GM19035 (cell line): ENCODE measurements around the gene TBC1D14.
"Not testable (repeated sequence)": the region's sequence is repeated elsewhere in the genome, so short reads cannot be mapped to it uniquely, and the experiment has no call there.

Experiments used
- ATAC-seq: cut with Tn5 transposase; IDR thresholded peaks from one replicate; pipeline ENCODE4 v1.9.1; 2021; ENCODE audit not compliant: unreplicated experiment

TBC1D14 gene

GRCh38 chr4:6889736-6890324 is 19.8 kb upstream of the TBC1D14 start:
- ATAC-seq, result no peak

DNA sequence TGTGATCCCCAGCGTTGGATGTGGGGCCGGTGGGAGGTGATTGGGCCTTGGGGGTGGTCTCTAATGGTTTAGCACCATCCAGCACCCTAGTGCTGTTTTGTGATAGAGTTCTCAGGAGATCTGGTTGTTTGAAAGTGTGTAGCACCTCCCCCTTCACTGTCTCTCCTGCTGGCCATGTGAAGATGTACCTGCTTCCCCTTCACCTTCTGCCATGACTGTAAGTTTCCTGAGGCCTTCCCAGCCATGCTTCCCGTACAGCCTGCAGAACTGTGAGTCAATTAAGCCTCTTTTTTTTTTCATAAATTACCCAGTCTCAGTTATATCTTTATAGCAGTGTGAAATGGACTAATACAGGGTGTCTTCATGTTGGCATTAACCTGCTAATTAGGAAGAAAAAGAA is 19.3 kb upstream of the TBC1D14 start:
- no peak for ATAC-seq

- not testable (repeated sequence) for ATAC-seq
These were observed 18.7 kb upstream of the TBC1D14 start for GRCh38 chr4:6890971-6891370.

GRCh38 chr4:6891436-6892170 is 18.0 kb upstream of the TBC1D14 start:
- no peak for ATAC-seq

- ATAC-seq, result no peak
These were observed 17.3 kb upstream of the TBC1D14 start for GRCh38 chr4:6892190-6892908.

- ATAC-seq, result no peak
These were observed 16.8 kb upstream of the TBC1D14 start for GRCh38 chr4:6892909-6893202.

- ATAC-seq, result no peak
These were observed 16.1 kb upstream of the TBC1D14 start for GRCh38 chr4:6893449-6894085.

DNA sequence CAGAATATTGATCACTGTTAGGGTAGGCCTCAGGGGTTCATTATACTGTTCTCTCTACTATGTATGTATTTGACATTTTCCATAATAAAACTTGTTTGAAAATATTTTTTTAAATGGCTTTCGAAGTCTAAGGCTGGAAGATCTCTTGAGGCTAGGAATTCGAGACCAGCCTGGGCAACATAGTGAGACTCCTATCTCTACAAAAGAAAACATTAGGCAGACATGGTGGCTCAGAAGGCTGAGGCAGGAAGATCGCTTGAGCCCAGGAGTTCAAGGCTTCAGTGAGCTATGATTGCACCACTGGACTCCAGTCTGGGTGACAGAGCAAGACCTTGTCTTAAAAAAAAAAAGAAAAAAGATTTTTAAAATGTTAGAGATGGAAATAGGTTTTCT is 15.5 kb upstream of the TBC1D14 start:
- ATAC-seq, result no peak

GRCh38 chr4:6894528-6895498 is 14.8 kb upstream of the TBC1D14 start:
- ATAC-seq, result no peak

- no peak for ATAC-seq
These were observed 13.6 kb upstream of the TBC1D14 start for GRCh38 chr4:6896035-6896434.

DNA sequence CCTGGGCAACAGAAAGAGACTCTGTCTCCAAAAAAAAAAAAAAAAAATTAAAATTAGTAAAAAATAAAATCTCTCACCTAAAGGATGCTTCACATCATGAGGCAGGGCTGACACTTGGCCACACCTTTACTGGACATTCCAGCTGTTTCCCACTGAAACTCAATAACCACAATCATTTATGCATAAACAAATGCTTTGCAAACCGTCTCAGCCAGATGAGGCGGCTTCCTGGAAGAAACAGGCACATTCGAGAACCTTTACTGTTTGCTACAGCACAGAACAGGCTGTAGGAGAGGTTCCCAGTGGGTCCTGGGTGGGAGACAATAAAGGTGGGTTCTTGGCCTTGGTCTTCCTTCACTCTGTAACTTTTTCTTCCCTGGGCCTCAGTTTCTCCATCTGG is 10.9 kb upstream of the TBC1D14 start:
- no peak for ATAC-seq

DNA sequence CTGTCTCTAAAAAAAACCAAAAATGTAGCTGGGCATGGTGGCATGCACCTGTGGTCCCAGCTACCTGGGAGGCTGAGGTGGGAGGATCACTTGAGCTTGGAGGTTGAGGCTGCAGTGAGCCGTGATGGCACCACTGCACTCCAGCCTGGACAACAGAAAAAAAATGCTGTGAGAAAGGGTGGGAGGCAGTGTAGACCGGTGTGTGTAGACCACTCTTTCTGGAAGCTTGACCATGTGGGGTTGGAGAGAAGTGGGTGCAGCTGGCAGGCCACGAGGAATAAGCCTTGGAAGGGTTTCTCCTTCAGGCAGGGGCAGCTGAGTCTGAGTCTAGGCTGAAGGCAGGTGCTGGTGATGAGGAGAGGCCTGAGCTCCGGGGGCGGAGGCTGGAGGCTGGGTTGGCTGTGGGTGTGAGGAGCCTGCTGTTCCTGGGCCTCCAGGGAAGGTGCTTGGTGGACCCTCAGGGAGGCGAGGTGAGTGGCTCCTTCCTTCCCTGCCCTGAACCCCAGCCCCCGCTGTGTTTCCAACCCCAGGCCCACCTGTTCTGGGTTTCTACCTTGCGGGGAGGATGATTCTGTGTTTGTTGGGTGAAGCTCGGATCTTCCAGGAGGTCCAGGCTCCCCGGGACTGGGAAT is 9.3 kb upstream of the TBC1D14 start:
- no peak for ATAC-seq

DNA sequence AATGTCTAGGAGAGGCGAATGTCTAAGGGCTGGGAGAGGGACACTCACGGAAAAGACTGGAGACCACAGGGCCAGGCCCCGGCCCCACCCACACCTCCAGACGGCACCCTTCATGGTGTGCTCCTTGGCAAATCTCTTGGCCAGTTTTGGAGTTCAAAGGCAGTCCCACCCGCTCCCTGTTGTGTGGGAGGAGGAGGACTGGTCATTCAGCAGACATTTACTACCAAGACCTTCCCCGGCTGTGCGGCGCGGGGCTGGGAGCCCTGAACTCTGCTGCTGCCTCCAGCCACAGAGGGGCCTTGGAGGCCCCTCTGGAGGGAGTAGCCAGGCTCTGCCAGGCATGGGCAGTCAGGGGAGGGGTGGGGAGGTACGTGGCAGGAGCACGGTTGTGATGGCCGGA is 8.7 kb upstream of the TBC1D14 start:
- ATAC-seq, result no peak

DNA sequence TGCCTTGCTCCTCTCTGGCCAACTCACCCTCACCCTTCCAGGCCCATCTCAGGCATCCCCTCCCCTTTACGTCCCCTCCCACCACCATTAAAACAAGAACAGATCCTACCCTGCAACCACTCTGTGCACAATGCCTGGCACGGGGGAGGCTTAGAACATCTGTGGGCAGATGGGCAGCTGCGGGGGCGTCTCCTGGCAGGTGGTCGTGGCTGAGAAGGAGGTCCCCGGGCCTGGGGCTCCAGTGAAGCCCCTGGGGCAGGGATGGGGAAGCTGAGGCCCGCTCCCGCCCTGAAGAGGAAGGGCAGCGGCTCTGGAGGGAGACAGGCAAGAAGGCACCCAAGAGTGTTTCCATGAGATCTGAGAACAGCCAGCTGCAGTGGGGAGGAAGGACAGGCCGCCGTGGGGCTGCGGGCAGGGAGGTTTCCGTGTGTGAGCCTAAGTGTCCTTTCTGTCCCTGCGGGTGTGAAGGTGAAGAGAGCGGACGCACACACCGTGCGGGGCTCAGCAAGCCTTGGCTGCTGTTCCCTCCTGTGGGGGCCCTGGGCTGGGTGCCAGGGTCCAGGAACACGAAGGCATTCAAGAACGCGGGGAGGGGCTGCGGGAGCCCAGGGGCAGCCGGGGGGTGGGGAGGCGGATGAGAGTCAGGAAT is 7.8 kb upstream of the TBC1D14 start:
- no peak for ATAC-seq

DNA sequence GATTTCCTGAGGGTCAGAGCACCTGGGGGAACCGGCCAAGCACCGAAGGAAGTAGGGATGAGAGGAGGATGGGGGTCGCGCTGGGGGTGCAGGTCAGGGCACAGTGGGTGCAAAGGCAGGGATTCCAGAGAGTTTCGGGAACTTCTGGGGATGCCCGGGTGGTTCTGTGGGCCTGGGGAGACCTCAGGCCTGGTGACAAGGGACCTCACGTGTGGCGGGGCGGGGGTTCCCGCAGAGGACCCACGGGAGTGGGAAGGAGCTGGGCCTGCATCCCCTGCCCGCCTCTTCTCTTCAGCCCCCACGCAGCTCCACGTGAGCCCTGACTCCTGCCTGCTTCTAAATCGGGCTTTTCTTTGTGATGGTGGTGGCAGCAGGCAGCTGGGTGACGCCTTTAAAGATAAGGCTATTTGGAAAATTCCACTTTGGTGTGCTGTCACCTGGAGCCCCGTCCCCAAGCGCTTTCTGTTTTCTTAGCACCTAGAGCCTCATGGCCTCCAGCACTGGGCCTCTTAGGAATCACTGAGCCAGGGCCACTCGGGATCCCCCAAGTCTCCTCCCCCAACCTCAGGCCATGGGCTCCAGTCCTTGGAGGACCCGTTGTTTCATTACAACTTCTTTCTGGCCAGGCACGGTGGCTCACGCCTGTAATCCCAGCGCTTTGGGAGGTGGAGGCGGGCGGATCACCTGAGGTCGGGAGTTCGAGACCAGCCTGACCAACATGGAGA is 7.1 kb upstream of the TBC1D14 start:
- ATAC-seq, result no peak

GRCh38 chr4:6905516-6906445 is 3.8 kb upstream of the TBC1D14 start:
- no peak for ATAC-seq

- not testable (repeated sequence) for ATAC-seq
These were observed 3.1 kb upstream of the TBC1D14 start for GRCh38 chr4:6906486-6906885.

GRCh38 chr4:6907658-6908191 is 1.9 kb upstream of the TBC1D14 start:
- ATAC-seq, result no peak
